K562 (cell line): ENCODE measurements around the gene HAPLN2. TPM values are rescaled to one million over a fixed set of nuclear protein-coding genes. Genes with fewer than 3 reads are reported as not detected.
"Not testable (repeated sequence)": the region's sequence is repeated elsewhere in the genome, so short reads cannot be mapped to it uniquely, and the experiment has no call there.

Experiments used
- ATAC-seq: fragments of 200-7000 bp; cut with Tn5 transposase; 3 replicates; pipeline ENCODE4 v1.9.1; 2020; ENCODE audit warnings: moderate library complexity
- BruUV-seq: library from RNA; stranded (reverse); fragments of 400-500 nt; replicated peaks from 2 replicates; lab custom pipeline; 2021; lab: Mats Ljungman, UMichigan
- CTCF ChIA-PET: fragments of 300-600 bp; formaldehyde crosslinking; extraction: SDS; loops from one replicate; lab custom pipeline; 2021; ENCODE audit warnings: low intra/inter-chr PET ratio; lab: Yijun Ruan, JAX
- POLR2A ChIA-PET: fragments of 300-600, 350-650 bp; sonication (Branson Sonifier 250); formaldehyde crosslinking; extraction: SDS; loops from one replicate; lab custom pipeline; 2021; ENCODE audit warnings: antibody characterized with exemption, inconsistent platforms; lab: Yijun Ruan, JAX
- DNase-seq, 4 experiments: peaks; one replicate each; pipeline versions ENCODE4 v3.0.0 to v3.0.0-alpha.2; 2011 to 2018; ENCODE audit warnings: low spot score in 3 of 4, mixed read lengths in 3 of 4; ENCODE audit errors: extremely low read depth in 1 of 4
- FAIRE-seq: peaks from 2 replicates; lab custom pipeline; 2011; peaks lifted over from hg19 to GRCh38; lab: Jason Lieb, UNC
- H2AFZ ChIP-seq: 2 replicates; pipeline ENCODE4 v1.6.0; 2011; ENCODE audit warnings: low read depth, low read length, control low read depth, inconsistent platforms
- H3K27ac ChIP-seq: fragments of 200-600 bp; 3 replicates; pipeline ENCODE4 v1.8.0; 2011; ENCODE audit warnings: low read depth, mild to moderate bottlenecking, control low read depth, inconsistent platforms, low read length, moderate library complexity, mixed read lengths; ENCODE audit errors: extremely low read depth
- H3K27me3 ChIP-seq, 2 experiments: fragments of 300-600 bp in 1 of 2; 2 replicates in 1 of 2; 3 replicates in 1 of 2; pipeline versions ENCODE4 v1.6.0 to v1.8.0; 2011; ENCODE audit warnings: inconsistent platforms in 2 of 2, low read length in 2 of 2, mild to moderate bottlenecking in 1 of 2, mixed read lengths in 1 of 2, moderate library complexity in 1 of 2; ENCODE audit not compliant: control insufficient read depth in 2 of 2, insufficient read depth in 2 of 2
- H3K36me3 ChIP-seq: fragments of 300-600 bp; 3 replicates; pipeline ENCODE4 v1.8.0; 2011; ENCODE audit warnings: mild to moderate bottlenecking, low read length, inconsistent platforms; ENCODE audit not compliant: control insufficient read depth, insufficient read depth
- H3K4me1 ChIP-seq, 2 experiments: fragments of 200-600 bp in 1 of 2; replicated peaks in 1 of 2; 2 replicates in 1 of 2; 3 replicates in 1 of 2; pipeline versions ENCODE4 v1.5.1 to v1.8.0; 2011; ENCODE audit warnings: inconsistent platforms in 2 of 2, low read length in 2 of 2, mild to moderate bottlenecking in 1 of 2, mixed read lengths in 1 of 2, moderate library complexity in 1 of 2; ENCODE audit not compliant: control insufficient read depth in 2 of 2, insufficient read depth in 2 of 2
- H3K4me2 ChIP-seq: 2 replicates; pipeline ENCODE4 v1.6.1; 2011; ENCODE audit warnings: low read length, control low read depth, inconsistent platforms, mixed read lengths; ENCODE audit not compliant: insufficient read depth
- H3K4me3 ChIP-seq: fragments of 200-600 bp; sonication (generic), shearing (Covaris generic); 2 replicates; pipeline ENCODE4 v1.5.1; 2016; ENCODE audit warnings: control low read depth, inconsistent platforms
- H3K79me2 ChIP-seq: fragments of 200-600 bp; 3 replicates; pipeline ENCODE4 v1.8.0; 2011; ENCODE audit warnings: low read length, inconsistent platforms; ENCODE audit not compliant: control insufficient read depth, insufficient read depth
- H3K9ac ChIP-seq, 2 experiments: 2 replicates each; pipeline versions ENCODE4 v1.6.0 to v1.6.1; 2011; ENCODE audit warnings: low read depth in 2 of 2, low read length in 2 of 2, control low read depth in 1 of 2, inconsistent platforms in 1 of 2, mild to moderate bottlenecking in 1 of 2, mixed read lengths in 1 of 2; ENCODE audit not compliant: insufficient read depth in 1 of 2
- H3K9me1 ChIP-seq: one replicate; pipeline ENCODE4 v1.6.0; 2011; ENCODE audit warnings: inconsistent platforms, mild to moderate bottlenecking, low read length, moderate library complexity; ENCODE audit not compliant: control insufficient read depth, insufficient read depth
- H3K9me3 ChIP-seq: replicated peaks from 2 replicates; pipeline ENCODE4 v1.5.1; 2011; ENCODE audit warnings: low read depth, low read length, inconsistent platforms; ENCODE audit not compliant: control insufficient read depth, insufficient read depth
- H4K20me1 ChIP-seq: replicated peaks from 2 replicates; pipeline ENCODE4 v1.6.1; 2011; ENCODE audit warnings: low read length, inconsistent platforms, mixed read lengths; ENCODE audit not compliant: control insufficient read depth, insufficient read depth
- CBFA2T2 ChIP-seq: fragments of 450-650 bp; conservative IDR thresholded peaks from 2 replicates; pipeline ENCODE4 v1.6.1; 2017; ENCODE audit warnings: mild to moderate bottlenecking
- FOSL1 ChIP-seq: fragments of 200-800 bp; sonication (Bioruptor generic); conservative IDR thresholded peaks from 2 replicates; pipeline ENCODE4 v1.6.1; 2016; ENCODE audit warnings: missing genetic modification characterization, missing compliant biosample characterization
- HLTF ChIP-seq: fragments of 450-650 bp; IDR thresholded peaks from 2 replicates; pipeline ENCODE4 v1.6.1; 2016
- MTA1 ChIP-seq: fragments of 450-650 bp; IDR thresholded peaks from 2 replicates; pipeline ENCODE4 v1.6.1; 2017; ENCODE audit warnings: borderline replicate concordance
- RCOR1 ChIP-seq, 2 experiments: IDR thresholded peaks; 2 replicates each; pipeline ENCODE4 v1.6.1; 2012; ENCODE audit warnings: low read depth in 2 of 2, low read length in 2 of 2, borderline replicate concordance in 1 of 2, improper control_type of control experiment in 1 of 2
- ZBTB8A ChIP-seq: fragments of 450-650 bp; IDR thresholded peaks from 2 replicates; pipeline ENCODE4 v1.6.1; 2018; ENCODE audit warnings: mild to moderate bottlenecking, moderate library complexity; ENCODE audit not compliant: partially characterized antibody
- WGBS: fragments of 100-300 bp; shearing (Covaris generic); methylation state at CpG from one replicate; pipeline ENCODE4 v1.1.6; 2016; ENCODE audit warnings: low coverage, mixed read lengths; ENCODE audit not compliant: insufficient coverage; ENCODE audit errors: missing lambda C conversion rate; 5-methylcytosine and 5-hydroxymethylcytosine counted together
- in situ Hi-C: fragments of 300-500 bp; cut with MboI; formaldehyde crosslinking; loops from 4 replicates; pipeline ENCODE4 v1.15.0; 2018; ENCODE audit warnings: inconsistent platforms, mixed read lengths
- intact Hi-C: fragments of 100-400 bp; cut with micrococcal nuclease; formaldehyde crosslinking; loops from 2 replicates; pipeline ENCODE4 v1.14.2; 2022
- polyA plus RNA-seq, 8 experiments: library from polyadenylated mRNA; depleted of rRNA in 4 of 8; stranded (reverse) in 5 of 8; unstranded in 3 of 8; fragments of >200 nt; fragmentation: Nextera tagmentation in 2 of 8; fragmentation: Illumina TruSeq in 1 of 8; extraction: Ambion mirVana in 2 of 8; extraction: Trizol in 1 of 8; gene quantifications; 2 replicates each; pipeline versions ENCODE4 v1.2.1 to v1.2.3, GENCODE V29; 2011 to 2014; ENCODE audit warnings: inconsistent platforms in 1 of 8, missing spikeins in 1 of 8
- total RNA-seq, 7 experiments: library from RNA; depleted of rRNA in 6 of 7; stranded (reverse); fragments of >200 nt in 6 of 7; fragmentation: Illumina TruSeq in 2 of 7; extraction: Trizol in 2 of 7; gene quantifications; 2 replicates each; pipeline versions ENCODE4 v1.2.1 to v1.2.3, GENCODE V29; 2011 to 2021; ENCODE audit warnings: low replicate concordance in 1 of 7
- TF ChIP-seq, protein P1 (sequence below), 2 experiments: fragments of 450-650 bp in 1 of 2; sonication (generic) in 1 of 2; formaldehyde crosslinking in 1 of 2; IDR thresholded peaks in 1 of 2; conservative IDR thresholded peaks in 1 of 2; 2 replicates each; pipeline versions ENCODE4 v1.6.1 to v1.8.1; 2016 to 2023; ENCODE audit warnings: mild to moderate bottlenecking in 2 of 2, moderate library complexity in 2 of 2, inconsistent platforms in 1 of 2, missing genetic modification reagents in 1 of 2
- TF ChIP-seq, protein P2 (sequence below), 2 experiments: IDR thresholded peaks in 1 of 2; conservative IDR thresholded peaks in 1 of 2; 2 replicates each; pipeline ENCODE4 v1.6.1; 2016; ENCODE audit warnings: low read depth in 2 of 2, mild to moderate bottlenecking in 1 of 2, missing compliant biosample characterization in 1 of 2, missing genetic modification characterization in 1 of 2, moderate library complexity in 1 of 2
- TF ChIP-seq, protein P3 (sequence below): fragments of 450-650 bp; IDR thresholded peaks from 2 replicates; pipeline ENCODE4 v1.6.1; 2017; ENCODE audit warnings: mild to moderate bottlenecking, moderate library complexity

HAPLN2 gene
- total and polyA plus RNA-seq, 9 of the 15 experiments (the other 6 are each of a cell fraction or from before 2014, with no cell fraction given): 0.14 to 5.2 (median 3.8) TPM; not detected in 4

DNA sequence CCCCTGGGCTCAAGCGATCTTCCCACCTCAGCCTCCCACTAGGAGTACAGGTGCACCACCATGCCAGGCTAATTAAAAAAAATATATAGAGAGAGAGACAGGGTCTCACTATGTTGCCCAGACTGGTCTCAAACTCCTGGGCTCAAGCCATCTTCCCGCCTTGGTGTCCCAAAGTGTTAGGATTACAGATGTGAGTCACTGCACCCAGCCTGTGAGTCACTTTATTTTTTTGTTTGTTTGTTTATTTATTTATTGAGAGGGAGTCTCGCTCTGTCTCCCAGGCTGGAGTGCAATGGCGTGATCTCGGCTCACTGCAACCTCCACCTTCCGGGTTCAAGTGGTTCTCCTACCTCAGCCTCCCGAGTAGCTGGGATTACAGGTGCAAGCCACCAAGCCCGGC is 31.3 kb upstream of the HAPLN2 start:
- POLR2A ChIA-PET: interaction anchor here (1.2 kb wide), 1 partner anchor 10 kb away, joined by 4 read pairs; no protein-coding TSS in a partner anchor
- 56% methylated on average over 8 of the region's 8 CpGs for WGBS
- H3K27me3 ChIP-seq, H3K4me2 ChIP-seq, in situ Hi-C loops, FAIRE-seq, H3K27ac ChIP-seq, intact Hi-C loops, H2AFZ ChIP-seq, H3K9me1 ChIP-seq, H4K20me1 ChIP-seq, H3K9me3 ChIP-seq, H3K36me3 ChIP-seq, H3K4me3 ChIP-seq, BruUV-seq, H3K9ac ChIP-seq, DNase-seq, ATAC-seq: not testable (repeated sequence)
- Histone ChIP-seq H3K4me1 (peaks cover 12 to 15% of the 10 kb centered on the region in 2 experiments; a peak in 4 of 5 replicates), H3K79me2 (peaks cover 17% of the 10 kb centered on the region)
- TF ChIP-seq FOSL1: 0 out of 2 replicates have a peak, but pooled peaks have one; percentile 19
- TF ChIP-seq, protein P1, sequence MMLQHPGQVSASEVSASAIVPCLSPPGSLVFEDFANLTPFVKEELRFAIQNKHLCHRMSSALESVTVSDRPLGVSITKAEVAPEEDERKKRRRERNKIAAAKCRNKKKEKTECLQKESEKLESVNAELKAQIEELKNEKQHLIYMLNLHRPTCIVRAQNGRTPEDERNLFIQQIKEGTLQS (IDR thresholded peaks at IDR 0.05): peak; percentile 60
- TF ChIP-seq, protein P1 (CRISPR knock-in tag; conservative IDR thresholded peaks at IDR 0.05): not testable (repeated sequence)
- CTCF ChIA-PET: interaction anchor here (1.8 kb wide), 1 partner anchor 21 kb away, joined by 4 read pairs; no protein-coding TSS in a partner anchor

DNA sequence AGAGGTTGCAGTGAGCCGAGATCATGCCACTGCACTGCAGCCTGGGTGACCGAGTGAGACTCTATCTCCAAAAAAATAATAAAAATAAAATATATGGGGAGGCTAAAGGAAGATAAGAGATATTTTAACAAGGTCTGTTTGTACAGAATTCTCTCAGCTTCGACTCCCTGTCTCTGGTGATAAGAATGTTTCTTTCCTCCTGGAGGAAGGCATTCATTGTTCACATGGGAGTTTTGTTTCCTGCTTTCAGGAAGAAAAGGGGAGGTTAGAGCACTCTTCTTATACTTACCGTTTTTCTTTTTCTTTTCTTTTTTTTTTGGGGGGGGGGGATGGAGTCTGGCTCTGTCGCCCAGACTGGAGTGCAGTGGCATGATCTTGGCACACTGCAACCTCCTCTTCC is 29.7 kb upstream of the HAPLN2 start:
- Histone ChIP-seq H3K36me3 (peaks cover 25% of the 10 kb centered on the region), H3K9me1 (no peaks in the 10 kb centered on the region), H3K4me2 (no peak overlapping the region), H3K79me2 (peaks cover 21% of the 10 kb centered on the region), H3K9me3 (no peaks in the 10 kb centered on the region), H3K27ac (no peak overlapping the region), H2AFZ (peak overlapping the region; percentile 54), H3K9ac (no peak overlapping the region), H3K4me3 (no peak overlapping the region), H3K27me3 (no peaks in the 10 kb centered on the region), H4K20me1 (no peaks in the 10 kb centered on the region), H3K4me1 (peaks cover 10 to 15% of the 10 kb centered on the region in 2 experiments; a peak in 4 of 5 replicates)
- ChIA-PET CTCF (interaction anchor here (0.6 kb wide), 1 partner anchor 204 kb away, joined by 3 read pairs; no protein-coding TSS in a partner anchor), POLR2A (interaction anchor here (1.0 to 1.1 kb wide), 5 partner anchors 8 to 134 kb away, joined by 3 to 4 read pairs (median 3); no protein-coding TSS in a partner anchor)
- no TSS peak for BruUV-seq
- DNase-seq (no peak), ATAC-seq (no peak), FAIRE-seq (no peak)
- WGBS: 15% methylated on average over 3 of the region's 5 CpGs
- intact Hi-C loops: no loop called here
- in situ Hi-C loops: no loop called here
- TF ChIP-seq CBFA2T2 (no peak), HLTF (no peak), MTA1 (no peak), ZBTB8A (no peak), RCOR1 (IDR thresholded peaks at IDR 0.05; ENCODE audit: borderline replicate concordance in 1 of 2, low read depth in 2 of 2, low read length in 2 of 2) (no peak)
- TF ChIP-seq, protein P2, sequence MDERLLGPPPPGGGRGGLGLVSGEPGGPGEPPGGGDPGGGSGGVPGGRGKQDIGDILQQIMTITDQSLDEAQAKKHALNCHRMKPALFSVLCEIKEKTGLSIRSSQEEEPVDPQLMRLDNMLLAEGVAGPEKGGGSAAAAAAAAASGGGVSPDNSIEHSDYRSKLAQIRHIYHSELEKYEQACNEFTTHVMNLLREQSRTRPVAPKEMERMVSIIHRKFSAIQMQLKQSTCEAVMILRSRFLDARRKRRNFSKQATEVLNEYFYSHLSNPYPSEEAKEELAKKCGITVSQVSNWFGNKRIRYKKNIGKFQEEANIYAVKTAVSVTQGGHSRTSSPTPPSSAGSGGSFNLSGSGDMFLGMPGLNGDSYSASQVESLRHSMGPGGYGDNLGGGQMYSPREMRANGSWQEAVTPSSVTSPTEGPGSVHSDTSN (CRISPR knock-in tag; IDR thresholded peaks at IDR 0.05; ENCODE audit: low read depth): no peak
- TF ChIP-seq, protein P2 (tag; conservative IDR thresholded peaks at IDR 0.05; ENCODE audit: low read depth): no peak
- TF ChIP-seq, protein P3, sequence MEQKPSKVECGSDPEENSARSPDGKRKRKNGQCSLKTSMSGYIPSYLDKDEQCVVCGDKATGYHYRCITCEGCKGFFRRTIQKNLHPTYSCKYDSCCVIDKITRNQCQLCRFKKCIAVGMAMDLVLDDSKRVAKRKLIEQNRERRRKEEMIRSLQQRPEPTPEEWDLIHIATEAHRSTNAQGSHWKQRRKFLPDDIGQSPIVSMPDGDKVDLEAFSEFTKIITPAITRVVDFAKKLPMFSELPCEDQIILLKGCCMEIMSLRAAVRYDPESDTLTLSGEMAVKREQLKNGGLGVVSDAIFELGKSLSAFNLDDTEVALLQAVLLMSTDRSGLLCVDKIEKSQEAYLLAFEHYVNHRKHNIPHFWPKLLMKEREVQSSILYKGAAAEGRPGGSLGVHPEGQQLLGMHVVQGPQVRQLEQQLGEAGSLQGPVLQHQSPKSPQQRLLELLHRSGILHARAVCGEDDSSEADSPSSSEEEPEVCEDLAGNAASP: no peak
